ENCODE measurements around the gene FAM187B. TPM values are rescaled to one million over a fixed set of nuclear protein-coding genes. Genes with fewer than 3 reads are reported as not detected.
"Not testable (repeated sequence)": the region's sequence is repeated elsewhere in the genome, so short reads cannot be mapped to it uniquely, and the experiment has no call there.

Gene FAM187B
- total RNA-seq, 4 donors from 2014 or later: 0.67 TPM; not detected in 3

GRCh38 chr19:35241417-35241816, 12.9 kb upstream of the FAM187B start:
- Histone ChIP-seq H3K9me3 (no peaks in the 10 kb centered on the region), H3K27me3 (no peaks in the 10 kb centered on the region), H3K4me1 (no peaks in the 10 kb centered on the region), H3K4me3 (replicated peaks in 1 of 3) (no peak overlapping the region), H3K27ac (no peak overlapping the region), H3K36me3 (no peaks in the 10 kb centered on the region)
- intact Hi-C loops (cut with DNase I): no loop called here
- 91 to 95% methylated on average over 1 of the region's 1 CpG for WGBS, 2 donors
- TF ChIP-seq POLR2A (IDR thresholded peaks at IDR 0.05): no peak
- no peak for TF ChIP-seq CTCF (IDR thresholded peaks at IDR 0.05)
- DNase-seq: no peak

- TF ChIP-seq CTCF (IDR thresholded peaks at IDR 0.05) (no peak), POLR2A (IDR thresholded peaks at IDR 0.05) (no peak)
- H3K9me3 ChIP-seq: no peaks in the 10 kb centered on the region
- no peak for DNase-seq
- no peak overlapping the region for H3K27ac ChIP-seq
- intact Hi-C loops (cut with DNase I): no loop called here
- no peaks in the 10 kb centered on the region for H3K4me1 ChIP-seq
- H3K27me3 ChIP-seq: no peaks in the 10 kb centered on the region
- no peak overlapping the region for H3K4me3 ChIP-seq (replicated peaks in 1 of 3)
- WGBS, 2 donors: 96 to 100% methylated on average over 1 of the region's 1 CpG
- H3K36me3 ChIP-seq: no peaks in the 10 kb centered on the region
These were observed 11.8 kb upstream of the FAM187B start for GRCh38 chr19:35240327-35240726.

- H3K27me3 ChIP-seq; H3K4me1 ChIP-seq; H3K27ac ChIP-seq; H3K9me3 ChIP-seq; H3K4me3 ChIP-seq (replicated peaks in 1 of 3); H3K36me3 ChIP-seq; DNase-seq; intact Hi-C loops (cut with DNase I): not testable (repeated sequence)
- 80 to 82% methylated on average over 1 of the region's 1 CpG for WGBS, 2 donors
These were observed 11.1 kb upstream of the FAM187B start for GRCh38 chr19:35239597-35239996.

- H3K27me3 ChIP-seq: no peaks in the 10 kb centered on the region
- H3K27ac ChIP-seq: no peak overlapping the region
- H3K4me3 ChIP-seq (replicated peaks in 1 of 3): no peak overlapping the region
- intact Hi-C loops (cut with DNase I): no loop called here
- TF ChIP-seq CTCF (IDR thresholded peaks at IDR 0.05) (no peak), POLR2A (IDR thresholded peaks at IDR 0.05) (no peak)
- H3K9me3 ChIP-seq: no peaks in the 10 kb centered on the region
- no peaks in the 10 kb centered on the region for H3K4me1 ChIP-seq
- DNase-seq: no peak
- WGBS, 2 donors: 78 to 79% methylated on average over 6 of the region's 6 CpGs
- no peaks in the 10 kb centered on the region for H3K36me3 ChIP-seq
These were observed 8.3 kb upstream of the FAM187B start for GRCh38 chr19:35236638-35237400.

GRCh38 chr19:35232912-35233311, 4.4 kb upstream of the FAM187B start:
- intact Hi-C loops (cut with DNase I): no loop called here
- Histone ChIP-seq H3K27me3 (no peaks in the 10 kb centered on the region), H3K27ac (no peak overlapping the region), H3K4me3 (replicated peaks in 1 of 3) (no peak overlapping the region), H3K36me3 (no peaks in the 10 kb centered on the region), H3K4me1 (no peaks in the 10 kb centered on the region), H3K9me3 (no peaks in the 10 kb centered on the region)
- WGBS, 2 donors: 63 to 66% methylated on average over 5 of the region's 5 CpGs
- no peak for DNase-seq
- TF ChIP-seq CTCF (IDR thresholded peaks at IDR 0.05) (no peak), POLR2A (IDR thresholded peaks at IDR 0.05) (no peak)
